ENCODE measurements around the gene ZNF823.

DNA sequence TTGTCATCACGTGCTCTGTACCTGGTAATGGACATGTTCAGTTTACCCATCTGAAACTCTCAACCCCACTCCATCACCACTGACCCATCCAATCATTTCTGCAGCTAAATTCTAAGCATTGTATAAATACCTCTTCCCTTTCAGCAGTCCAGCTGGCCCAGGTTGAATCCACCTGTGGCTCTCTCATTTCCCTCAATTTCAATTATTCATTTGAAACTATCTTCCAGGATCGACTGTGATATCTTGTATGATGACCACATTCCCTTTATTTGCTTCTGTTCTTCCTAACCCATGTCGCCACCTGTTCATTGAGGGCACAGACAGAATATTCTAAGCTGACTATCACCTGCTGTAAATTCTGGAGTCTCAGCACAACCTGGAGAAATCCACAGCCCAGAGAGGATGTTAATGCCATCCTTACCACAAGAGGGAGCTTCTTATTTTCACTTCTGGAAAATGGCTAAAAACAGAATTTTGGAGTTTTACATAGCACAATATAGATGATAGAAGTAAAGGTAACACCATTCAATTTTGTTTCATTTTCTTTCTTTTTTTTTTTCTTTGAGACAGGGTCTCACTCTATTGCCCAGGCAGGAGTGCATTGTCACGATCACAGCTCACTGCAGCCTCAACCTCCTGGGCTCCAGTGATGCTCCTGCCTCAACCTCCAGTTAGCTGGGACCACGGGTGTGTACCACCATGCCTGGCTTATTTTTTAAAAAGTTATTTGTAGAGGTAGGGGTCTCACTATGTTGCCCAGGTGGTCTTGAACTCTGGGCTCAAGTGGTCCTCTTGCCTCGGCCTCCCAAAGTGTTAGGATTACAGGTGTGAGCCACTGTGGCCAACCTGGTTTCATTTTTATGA lies 38.6 kb downstream of the ZNF823 start:
- TF ChIP-seq, protein P1, sequence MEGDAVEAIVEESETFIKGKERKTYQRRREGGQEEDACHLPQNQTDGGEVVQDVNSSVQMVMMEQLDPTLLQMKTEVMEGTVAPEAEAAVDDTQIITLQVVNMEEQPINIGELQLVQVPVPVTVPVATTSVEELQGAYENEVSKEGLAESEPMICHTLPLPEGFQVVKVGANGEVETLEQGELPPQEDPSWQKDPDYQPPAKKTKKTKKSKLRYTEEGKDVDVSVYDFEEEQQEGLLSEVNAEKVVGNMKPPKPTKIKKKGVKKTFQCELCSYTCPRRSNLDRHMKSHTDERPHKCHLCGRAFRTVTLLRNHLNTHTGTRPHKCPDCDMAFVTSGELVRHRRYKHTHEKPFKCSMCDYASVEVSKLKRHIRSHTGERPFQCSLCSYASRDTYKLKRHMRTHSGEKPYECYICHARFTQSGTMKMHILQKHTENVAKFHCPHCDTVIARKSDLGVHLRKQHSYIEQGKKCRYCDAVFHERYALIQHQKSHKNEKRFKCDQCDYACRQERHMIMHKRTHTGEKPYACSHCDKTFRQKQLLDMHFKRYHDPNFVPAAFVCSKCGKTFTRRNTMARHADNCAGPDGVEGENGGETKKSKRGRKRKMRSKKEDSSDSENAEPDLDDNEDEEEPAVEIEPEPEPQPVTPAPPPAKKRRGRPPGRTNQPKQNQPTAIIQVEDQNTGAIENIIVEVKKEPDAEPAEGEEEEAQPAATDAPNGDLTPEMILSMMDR (IDR thresholded peaks at IDR 0.05), result peak; percentile 36 to 71 (median 67)
- TF ChIP-seq POLR2A (IDR thresholded peaks at IDR 0.05), result no peak
